HG03175 (cell line): ENCODE data around the gene STAU1.

Experiments used
- ATAC-seq: cut with Tn5 transposase; IDR thresholded peaks from one replicate; pipeline ENCODE4 v1.9.1; 2021; ENCODE audit warnings: mild to moderate bottlenecking, moderate library complexity; ENCODE audit not compliant: unreplicated experiment

The STAU1 gene

GRCh38 chr20:49078310-49078709 lies 109.8 kb downstream of the STAU1 start:
- ATAC-seq: no peak

DNA sequence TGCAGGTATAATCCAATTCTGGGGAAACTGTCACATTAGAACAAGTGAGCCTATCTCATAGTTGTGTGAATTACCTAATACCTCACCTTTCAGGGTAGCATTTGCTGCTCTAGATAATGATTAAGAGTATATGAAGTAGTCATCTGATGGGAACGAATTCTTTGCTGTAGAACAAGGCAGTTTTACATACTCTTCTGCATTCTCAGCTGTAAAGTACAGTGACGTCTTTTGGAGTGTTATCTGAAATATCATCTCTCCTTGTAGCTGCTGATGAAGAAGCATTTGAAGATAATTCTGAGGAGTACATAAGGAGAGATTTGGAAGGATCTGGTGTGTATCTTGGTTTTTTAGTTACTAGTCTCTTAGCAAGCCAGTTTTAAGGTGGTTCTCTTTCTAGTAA lies 113.6 kb downstream of the STAU1 start:
- no peak for ATAC-seq
